ENCODE results near the gene EPC1. TPM values are rescaled to one million over a fixed set of nuclear protein-coding genes. Genes with fewer than 3 reads are reported as not detected.

EPC1 gene
- total and polyA plus RNA-seq, 10 of the 15 experiments (the other 5 are each of a cell fraction or from before 2014, with no cell fraction given) = 6.8 to 59.2 (median 19.4) TPM

DNA sequence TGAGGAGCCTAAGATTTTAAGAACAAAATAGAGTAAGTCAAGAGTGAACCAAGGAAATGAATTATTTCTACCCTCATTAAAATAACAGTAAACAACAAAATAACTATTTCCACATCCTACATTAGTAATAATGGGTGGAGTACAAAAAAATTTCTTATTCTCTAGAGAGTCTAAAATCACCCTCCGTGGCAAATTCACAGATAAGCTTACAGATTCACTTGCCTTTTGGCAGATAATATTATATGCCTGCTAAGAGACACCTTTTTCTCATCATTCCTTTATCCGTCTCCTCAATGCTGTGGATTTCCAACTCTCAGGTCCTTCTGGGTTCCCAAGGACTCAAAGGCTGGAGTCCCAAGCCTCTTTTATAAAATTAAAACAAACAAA, 2.2 kb upstream of the EPC1 start:
- Histone ChIP-seq H3K27ac (ENCODE audit: control insufficient read depth, insufficient read depth) (no peak overlapping the region), H2AFZ (ENCODE audit: control insufficient read depth, low read depth, low read length) (no peak overlapping the region), H3K27me3 (replicated peaks in 1 of 2; ENCODE audit: control insufficient read depth in 2 of 2, insufficient read depth in 2 of 2, low read length in 1 of 2) (no peaks in the 10 kb centered on the region), H3K36me3 (ENCODE audit: control insufficient read depth in 2 of 2, insufficient read depth in 2 of 2, low read length in 1 of 2) (no peaks in the 10 kb centered on the region), H3K4me2 (ENCODE audit: control insufficient read depth, insufficient read depth) (peak overlapping the region; percentile 68; the same call in 1 of the 2 replicates), H3K9me3 (replicated peaks; ENCODE audit: control insufficient read depth, insufficient read depth, low read length) (no peaks in the 10 kb centered on the region), H4K20me1 (ENCODE audit: control insufficient read depth, insufficient read depth) (no peaks in the 10 kb centered on the region), H3K79me2 (ENCODE audit: control insufficient read depth, insufficient read depth, low read length) (peaks cover 35% of the 10 kb centered on the region), H3K9ac (ENCODE audit: control insufficient read depth, insufficient read depth, low read length) (no peak overlapping the region), H3K4me3 (no peak overlapping the region), H3K4me1 (ENCODE audit: control insufficient read depth, insufficient read depth, low read length) (peaks cover 15% of the 10 kb centered on the region)
- BruUV-seq (replicated peaks) = no TSS peak
- intact Hi-C loops (cut with micrococcal nuclease; ENCODE audit: unreplicated experiment) (loop anchor here (10.0 kb wide), 1 partner anchor 294 kb away; the partner anchor contains the start of gene KIF5B), in situ Hi-C loops (cut with MboI) (loop anchor here (10.0 kb wide), 2 partner anchors 94 to 294 kb away; partner anchors contain the start of gene KIF5B)
- RAD21 ChIA-PET (ENCODE audit: unreplicated experiment) = interaction anchor here (1.2 to 2.6 kb wide), 6 partner anchors 12 to 93 kb away, joined by 4 to 14 read pairs (median 8); no protein-coding TSS in a partner anchor
- POLR2A ChIA-PET = interaction anchor here (1.0 to 2.1 kb wide), 5 partner anchors 12 to 35 kb away, joined by 3 to 9 read pairs (median 6); no protein-coding TSS in a partner anchor
- FAIRE-seq (no peak), ATAC-seq (no peak), DNase-seq (ENCODE audit: low read depth, low spot score) (no peak)
- TF ChIP-seq, protein P1, sequence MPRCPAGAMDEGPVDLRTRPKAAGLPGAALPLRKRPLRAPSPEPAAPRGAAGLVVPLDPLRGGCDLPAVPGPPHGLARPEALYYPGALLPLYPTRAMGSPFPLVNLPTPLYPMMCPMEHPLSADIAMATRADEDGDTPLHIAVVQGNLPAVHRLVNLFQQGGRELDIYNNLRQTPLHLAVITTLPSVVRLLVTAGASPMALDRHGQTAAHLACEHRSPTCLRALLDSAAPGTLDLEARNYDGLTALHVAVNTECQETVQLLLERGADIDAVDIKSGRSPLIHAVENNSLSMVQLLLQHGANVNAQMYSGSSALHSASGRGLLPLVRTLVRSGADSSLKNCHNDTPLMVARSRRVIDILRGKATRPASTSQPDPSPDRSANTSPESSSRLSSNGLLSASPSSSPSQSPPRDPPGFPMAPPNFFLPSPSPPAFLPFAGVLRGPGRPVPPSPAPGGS (IDR thresholded peaks at IDR 0.05; ENCODE audit: borderline replicate concordance, insufficient read depth, low read depth, low read length, poor library complexity, severe bottlenecking) = no peak
- TF ChIP-seq, protein P2, sequence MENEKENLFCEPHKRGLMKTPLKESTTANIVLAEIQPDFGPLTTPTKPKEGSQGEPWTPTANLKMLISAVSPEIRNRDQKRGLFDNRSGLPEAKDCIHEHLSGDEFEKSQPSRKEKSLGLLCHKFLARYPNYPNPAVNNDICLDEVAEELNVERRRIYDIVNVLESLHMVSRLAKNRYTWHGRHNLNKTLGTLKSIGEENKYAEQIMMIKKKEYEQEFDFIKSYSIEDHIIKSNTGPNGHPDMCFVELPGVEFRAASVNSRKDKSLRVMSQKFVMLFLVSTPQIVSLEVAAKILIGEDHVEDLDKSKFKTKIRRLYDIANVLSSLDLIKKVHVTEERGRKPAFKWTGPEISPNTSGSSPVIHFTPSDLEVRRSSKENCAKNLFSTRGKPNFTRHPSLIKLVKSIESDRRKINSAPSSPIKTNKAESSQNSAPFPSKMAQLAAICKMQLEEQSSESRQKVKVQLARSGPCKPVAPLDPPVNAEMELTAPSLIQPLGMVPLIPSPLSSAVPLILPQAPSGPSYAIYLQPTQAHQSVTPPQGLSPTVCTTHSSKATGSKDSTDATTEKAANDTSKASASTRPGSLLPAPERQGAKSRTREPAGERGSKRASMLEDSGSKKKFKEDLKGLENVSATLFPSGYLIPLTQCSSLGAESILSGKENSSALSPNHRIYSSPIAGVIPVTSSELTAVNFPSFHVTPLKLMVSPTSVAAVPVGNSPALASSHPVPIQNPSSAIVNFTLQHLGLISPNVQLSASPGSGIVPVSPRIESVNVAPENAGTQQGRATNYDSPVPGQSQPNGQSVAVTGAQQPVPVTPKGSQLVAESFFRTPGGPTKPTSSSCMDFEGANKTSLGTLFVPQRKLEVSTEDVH (IDR thresholded peaks at IDR 0.05; ENCODE audit: low read depth, partially characterized antibody) = no peak
- TF ChIP-seq IRF4 (IDR thresholded peaks at IDR 0.05; ENCODE audit: low read depth, low read length) (no peak), ZSCAN29 (IDR thresholded peaks at IDR 0.05) (no peak), PAX8 (IDR thresholded peaks at IDR 0.05) (0 out of 2 replicates have a peak, but pooled peaks have one; percentile 33), PAX5 (IDR thresholded peaks at IDR 0.05; ENCODE audit: borderline replicate concordance, low read depth, low read length) (peak; percentile 91), MEF2B (IDR thresholded peaks at IDR 0.05; ENCODE audit: partially characterized antibody, poor library complexity, severe bottlenecking) (peak; percentile 87), ZZZ3 (IDR thresholded peaks at IDR 0.05; ENCODE audit: control insufficient read depth, insufficient read length, low read depth) (no peak), NFXL1 (IDR thresholded peaks at IDR 0.05; ENCODE audit: borderline replicate concordance) (no peak), CREB1 (IDR thresholded peaks at IDR 0.05; ENCODE audit: low read depth) (no peak)
- TF ChIP-seq, protein P3, sequence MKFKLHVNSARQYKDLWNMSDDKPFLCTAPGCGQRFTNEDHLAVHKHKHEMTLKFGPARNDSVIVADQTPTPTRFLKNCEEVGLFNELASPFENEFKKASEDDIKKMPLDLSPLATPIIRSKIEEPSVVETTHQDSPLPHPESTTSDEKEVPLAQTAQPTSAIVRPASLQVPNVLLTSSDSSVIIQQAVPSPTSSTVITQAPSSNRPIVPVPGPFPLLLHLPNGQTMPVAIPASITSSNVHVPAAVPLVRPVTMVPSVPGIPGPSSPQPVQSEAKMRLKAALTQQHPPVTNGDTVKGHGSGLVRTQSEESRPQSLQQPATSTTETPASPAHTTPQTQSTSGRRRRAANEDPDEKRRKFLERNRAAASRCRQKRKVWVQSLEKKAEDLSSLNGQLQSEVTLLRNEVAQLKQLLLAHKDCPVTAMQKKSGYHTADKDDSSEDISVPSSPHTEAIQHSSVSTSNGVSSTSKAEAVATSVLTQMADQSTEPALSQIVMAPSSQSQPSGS (IDR thresholded peaks at IDR 0.05; ENCODE audit: low read length) = no peak
- WGBS (ENCODE audit: insufficient coverage, insufficient replicate concordance, low lambda C conversion rate, missing lambda C conversion rate) = 45% methylated on average over 2 of the region's 2 CpGs
- SMC1A ChIA-PET (ENCODE audit: uncharacterized antibody, unreplicated experiment) = interaction anchor here (0.6 to 2.8 kb wide), 15 partner anchors 10 to 1006 kb away, joined by 3 to 25 read pairs (median 4); no protein-coding TSS in a partner anchor
- CTCF ChIA-PET = interaction anchor here (0.9 to 3.7 kb wide), 7 partner anchors 10 to 660 kb away, joined by 3 to 19 read pairs (median 8); no protein-coding TSS in a partner anchor

Measured in GM12878 (cell line).